Measurements from ENCODE around the gene TMEM271.

DNA sequence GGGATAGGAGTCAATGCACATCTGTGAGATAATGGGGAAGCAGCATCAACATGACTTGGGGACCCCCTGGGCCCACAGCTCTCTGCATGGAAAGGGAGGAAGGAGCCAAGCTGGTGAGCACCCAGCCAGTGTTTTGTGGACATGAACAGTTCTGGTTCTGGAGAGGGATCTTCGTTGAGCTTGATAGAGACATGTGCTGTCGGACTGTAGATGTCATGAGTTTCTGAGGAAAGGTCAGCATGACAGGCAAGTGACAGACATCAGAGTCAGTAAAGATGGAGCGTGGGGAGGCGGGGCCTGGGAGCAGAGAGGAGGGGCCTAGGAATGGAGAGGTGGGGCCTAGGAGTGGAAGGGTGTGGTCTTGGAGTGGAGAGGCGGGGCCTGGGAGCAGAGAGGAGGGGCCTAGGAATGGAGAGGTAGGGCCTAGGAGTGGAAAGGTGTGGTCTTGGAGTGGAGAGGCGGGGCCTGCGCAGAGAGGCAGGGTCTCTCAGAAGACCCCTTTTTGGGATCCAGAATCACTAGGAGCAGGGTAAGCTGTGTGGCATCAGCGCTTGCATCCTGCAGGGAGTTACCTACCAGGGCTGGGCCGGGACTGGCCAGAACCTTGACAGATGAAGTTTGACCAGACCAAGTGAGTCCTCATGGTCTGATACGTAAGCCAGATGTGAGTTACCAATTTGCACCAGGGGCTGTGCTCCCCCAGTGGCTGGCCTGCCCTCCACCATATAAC is 43.3 kb downstream of the TMEM271 start:
- TF ChIP-seq CTCF (IDR thresholded peaks at IDR 0.05; ENCODE audit: low read depth, low read length, missing input control), result no peak
- no peak for TF ChIP-seq TAF1 (conservative IDR thresholded peaks at IDR 0.05)
- TF ChIP-seq HNF4A (conservative IDR thresholded peaks at IDR 0.05), result no peak
- TF ChIP-seq MAX (IDR thresholded peaks at IDR 0.05), result no peak
- no peak for TF ChIP-seq RAD21 (IDR thresholded peaks at IDR 0.05)
- TF ChIP-seq SP1 (IDR thresholded peaks at IDR 0.05), result no peak
- no peak for TF ChIP-seq REST (IDR thresholded peaks at IDR 0.05)
- TF ChIP-seq GABPA (IDR thresholded peaks at IDR 0.05 in 1 of 2, conservative IDR thresholded peaks at IDR 0.05 in 1 of 2), result no peak
- TF ChIP-seq, protein P1, sequence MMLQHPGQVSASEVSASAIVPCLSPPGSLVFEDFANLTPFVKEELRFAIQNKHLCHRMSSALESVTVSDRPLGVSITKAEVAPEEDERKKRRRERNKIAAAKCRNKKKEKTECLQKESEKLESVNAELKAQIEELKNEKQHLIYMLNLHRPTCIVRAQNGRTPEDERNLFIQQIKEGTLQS (IDR thresholded peaks at IDR 0.05), result no peak
- TF ChIP-seq YY1 (IDR thresholded peaks at IDR 0.05), result no peak

Measured in liver (tissue), 3 donors.